Stimulated activated CD4-positive, alpha-beta T cell treated with anti-CD3 and anti-CD28 coated beads, Interleukin-12 subunit alpha, Interleukin-12 subunit beta, amount 100 ng/mL, for 24 hours (primary cell): Measurements from ENCODE around the gene STK33.

Source experiments
- DNase-seq, 2 experiments: peaks; one replicate each; pipeline ENCODE4 v3.0.0-alpha.2; 2020; ENCODE audit warnings: low read depth in 2 of 2

Gene STK33

DNA sequence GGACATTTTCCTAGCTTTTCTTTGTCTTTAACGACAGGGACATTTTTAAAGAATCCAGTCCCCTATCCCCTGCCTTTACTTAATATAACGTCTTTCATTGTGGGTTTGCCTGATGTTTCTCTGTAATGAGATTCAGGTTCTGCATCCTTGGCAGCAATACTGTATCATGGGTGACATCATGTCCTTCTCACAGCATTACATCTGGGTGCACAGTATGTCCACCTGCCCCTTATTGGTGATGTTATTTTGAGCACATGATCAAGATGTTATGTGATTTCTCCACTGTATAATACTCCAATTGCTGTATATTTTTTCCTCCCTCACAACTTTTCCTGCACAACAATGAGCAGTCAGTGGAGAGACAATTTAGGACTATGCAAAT lies 9.7 kb upstream of the STK33 start:
- no peak for DNase-seq

DNA sequence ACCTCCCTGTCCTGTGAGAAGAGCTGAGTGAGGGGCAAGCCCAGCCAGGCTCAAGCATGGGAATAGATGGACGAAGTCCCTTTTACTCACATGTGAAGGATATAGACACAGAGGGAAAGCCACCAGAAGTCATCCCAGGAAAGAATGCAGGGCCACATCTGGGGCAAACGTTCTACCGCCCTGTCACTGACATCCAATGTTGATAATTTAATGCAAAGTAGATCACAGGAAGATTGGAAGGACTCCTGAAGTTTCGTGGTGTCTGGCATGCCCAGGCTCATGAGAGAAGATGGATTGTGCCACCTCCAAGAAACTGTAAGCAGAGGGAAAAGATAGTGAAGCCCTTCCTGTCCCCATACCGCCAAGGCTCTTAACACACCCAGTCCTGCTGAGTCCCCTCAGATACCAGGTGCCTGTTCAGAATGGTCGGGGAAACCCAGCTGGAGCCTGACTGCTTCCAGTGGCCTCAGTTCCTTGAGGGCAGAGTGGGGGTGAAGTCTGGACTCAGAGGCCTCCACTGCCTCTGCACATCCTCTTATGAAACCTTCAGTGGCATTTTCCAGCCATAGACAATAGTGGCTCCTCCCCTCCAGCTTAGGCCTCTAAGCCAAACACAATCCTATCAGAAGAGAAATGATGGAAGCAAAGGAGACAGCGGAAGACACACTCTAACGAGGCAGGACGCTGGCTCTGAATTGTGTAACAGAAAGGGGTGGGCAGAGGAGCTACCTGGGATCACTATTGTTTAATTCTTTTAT lies 7.5 kb upstream of the STK33 start:
- DNase-seq = no peak

DNA sequence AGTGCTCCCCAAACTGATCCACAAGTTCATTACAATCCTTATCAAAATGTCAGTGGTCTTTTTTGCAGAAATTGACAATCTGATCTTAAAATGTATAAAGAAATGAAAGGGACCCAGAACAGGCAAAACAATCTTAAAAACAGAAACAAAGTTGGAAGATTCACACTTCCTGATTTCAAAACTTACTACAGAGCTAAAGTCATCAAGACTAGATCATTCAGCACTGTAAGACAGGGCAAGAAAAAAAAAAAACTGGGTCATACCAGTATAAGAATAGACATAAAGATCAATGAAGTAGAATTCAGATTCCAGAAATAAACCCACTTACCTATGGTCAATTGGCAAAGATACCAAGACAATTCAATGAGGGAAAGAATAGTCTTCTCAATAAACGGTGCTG lies 4.5 kb upstream of the STK33 start:
- DNase-seq = no peak

DNA sequence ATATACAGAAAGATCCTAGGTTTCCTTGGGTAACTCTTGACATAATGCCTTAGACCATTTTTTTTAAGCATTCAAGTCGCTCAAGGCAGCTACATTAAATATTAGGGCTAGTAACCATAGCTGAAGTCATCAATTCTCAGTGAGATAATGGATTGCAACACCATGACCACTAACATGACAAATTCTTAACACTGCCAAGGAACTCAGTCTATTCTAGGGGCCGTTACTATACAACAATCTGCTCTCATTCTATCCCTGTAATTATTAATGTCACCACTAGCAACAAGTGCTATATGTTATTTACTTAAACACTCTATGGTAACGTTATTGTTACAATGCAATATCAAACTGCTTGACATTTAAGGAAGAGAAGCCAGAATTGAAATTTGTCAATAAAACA lies 3.2 kb upstream of the STK33 start:
- DNase-seq = no peak

DNA sequence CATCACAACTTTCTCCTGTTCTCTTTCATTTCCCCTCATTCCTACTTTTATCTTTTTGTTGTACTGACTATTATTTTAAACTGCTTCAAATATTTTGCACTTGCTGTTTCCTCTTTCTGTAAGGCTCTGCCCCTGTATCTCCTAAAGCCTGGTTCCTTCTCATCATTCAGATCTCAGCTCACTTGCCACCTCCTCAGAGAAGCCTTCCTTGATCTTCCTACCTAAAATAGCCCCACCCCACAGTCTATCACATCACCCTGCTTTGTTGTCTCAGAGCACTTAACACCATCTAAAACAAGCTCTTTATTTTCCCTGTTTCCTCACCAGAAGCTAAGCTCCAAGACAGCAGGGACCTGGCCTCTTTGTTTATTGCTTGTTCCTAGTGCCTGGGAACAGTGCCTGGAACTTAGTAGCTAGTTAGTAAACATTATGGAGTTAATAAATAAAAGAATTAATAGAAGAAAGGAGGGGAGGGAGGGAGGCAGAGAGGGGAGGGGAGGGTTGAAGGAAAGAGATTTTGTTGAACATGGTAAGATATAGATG lies 2.5 kb upstream of the STK33 start:
- DNase-seq = no peak

DNA sequence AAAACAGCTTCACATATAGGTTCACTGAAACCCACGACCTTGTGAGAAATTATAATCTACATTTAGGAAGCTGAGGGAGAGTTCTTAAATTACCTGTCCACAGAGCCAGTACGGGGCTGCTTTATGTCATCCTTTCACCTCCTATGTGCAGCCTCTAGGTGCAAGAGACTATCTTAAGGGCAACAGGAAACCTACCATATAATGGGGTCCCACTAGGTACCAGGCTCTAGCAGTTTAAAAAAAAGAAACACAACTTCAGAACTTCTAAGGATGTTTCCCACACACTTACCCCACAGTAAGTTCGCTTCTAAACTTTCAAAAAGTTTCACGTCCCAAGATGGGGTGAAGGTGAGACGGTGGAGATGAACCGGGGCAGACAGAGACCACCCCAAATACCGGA lies 573 bp downstream of the STK33 start:
- DNase-seq = no peak

DNA sequence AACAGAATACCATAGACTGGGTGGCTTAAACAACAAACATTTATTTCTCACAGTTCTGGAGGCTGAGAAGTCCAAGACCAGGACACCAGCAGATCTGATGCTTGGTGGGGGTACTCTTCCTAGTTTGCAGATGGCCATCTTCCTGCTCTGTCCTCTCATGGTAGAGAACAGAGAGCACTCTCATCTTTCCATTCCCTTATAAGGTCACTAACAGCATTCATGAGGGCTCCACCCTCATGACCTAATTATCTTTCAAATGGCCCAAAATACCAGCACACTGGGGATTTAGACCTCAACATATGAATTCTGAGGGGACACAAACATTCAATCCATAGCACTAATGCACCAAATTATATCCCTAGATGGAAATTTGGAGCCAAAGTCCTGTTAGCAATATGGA lies 6.1 kb downstream of the STK33 start:
- DNase-seq = no peak

DNA sequence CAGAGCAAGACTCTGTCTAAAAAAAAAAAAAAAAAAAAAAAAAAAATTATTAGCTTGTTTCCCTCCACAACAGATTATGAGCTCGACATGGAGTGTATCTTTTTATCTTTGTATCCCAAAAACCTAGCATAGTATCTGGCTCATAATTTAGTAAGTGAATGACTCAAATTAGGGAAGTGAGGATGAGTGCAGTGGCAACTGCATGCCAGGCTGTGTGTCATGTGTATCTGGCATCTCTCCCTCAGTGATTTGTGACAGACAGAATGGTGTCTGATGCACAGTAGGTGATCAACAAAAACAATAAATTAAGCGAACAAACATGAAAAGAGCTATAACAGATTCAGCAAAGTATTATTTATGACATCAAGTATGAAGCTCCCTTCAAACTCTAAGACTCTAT lies 7.2 kb downstream of the STK33 start:
- DNase-seq = no peak

DNA sequence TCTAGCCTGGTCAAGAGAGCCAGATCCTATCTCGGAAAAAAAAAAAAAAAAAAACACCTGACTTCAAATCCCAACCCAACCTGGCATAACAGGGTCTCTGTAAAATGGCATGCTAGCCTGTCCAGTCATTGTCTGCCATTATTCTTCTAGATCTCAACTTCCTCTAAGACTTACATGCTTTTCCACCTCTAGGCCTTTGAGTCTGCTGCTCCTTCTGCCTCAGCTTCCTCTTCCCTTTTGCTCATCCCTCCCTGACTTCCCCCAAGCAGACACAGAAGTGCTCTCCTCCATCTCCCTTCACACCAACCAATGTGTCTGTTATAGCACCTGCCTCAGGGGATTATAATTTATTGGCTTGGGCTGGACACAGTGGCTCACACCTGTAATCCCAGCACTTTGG lies 7.8 kb downstream of the STK33 start:
- no peak for DNase-seq

DNA sequence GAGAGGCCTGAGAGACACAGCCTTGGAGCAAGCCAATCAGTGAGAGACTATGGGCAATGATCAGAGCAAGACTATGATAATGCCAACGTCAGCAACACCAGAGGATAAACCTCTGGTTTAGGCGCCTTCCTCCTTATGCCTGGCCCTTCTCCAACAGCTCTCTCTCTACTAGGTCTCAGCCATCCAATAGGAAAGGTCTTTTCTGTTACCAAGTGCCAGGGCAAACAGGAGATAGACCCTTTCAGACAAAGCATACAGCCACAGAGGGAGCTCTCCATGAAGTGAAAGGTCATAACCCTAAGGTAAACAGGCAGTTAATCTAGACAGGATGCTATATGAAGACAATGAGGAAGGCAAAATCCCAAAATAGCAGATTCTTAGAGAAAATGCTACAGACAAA lies 9.5 kb downstream of the STK33 start:
- DNase-seq = no peak

DNA sequence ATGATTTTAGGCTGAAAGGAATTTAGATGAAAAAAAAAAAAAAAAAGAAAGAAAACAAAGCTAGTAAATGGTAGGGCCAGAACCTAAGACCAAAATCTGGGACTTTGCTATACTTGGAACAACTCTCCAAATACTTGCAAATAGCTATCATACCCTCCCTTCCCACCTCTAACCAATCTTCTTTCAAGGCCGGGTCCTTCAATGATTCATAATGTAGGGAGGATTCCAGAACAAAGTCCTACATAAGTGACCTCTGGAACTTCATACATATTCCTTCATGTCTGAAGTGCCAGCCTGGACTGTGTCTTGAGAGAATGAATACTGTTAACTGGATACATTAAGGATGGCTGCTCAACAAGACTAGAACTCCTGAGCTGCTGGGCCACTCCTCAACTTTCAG lies 9.9 kb downstream of the STK33 start:
- DNase-seq = no peak

DNA sequence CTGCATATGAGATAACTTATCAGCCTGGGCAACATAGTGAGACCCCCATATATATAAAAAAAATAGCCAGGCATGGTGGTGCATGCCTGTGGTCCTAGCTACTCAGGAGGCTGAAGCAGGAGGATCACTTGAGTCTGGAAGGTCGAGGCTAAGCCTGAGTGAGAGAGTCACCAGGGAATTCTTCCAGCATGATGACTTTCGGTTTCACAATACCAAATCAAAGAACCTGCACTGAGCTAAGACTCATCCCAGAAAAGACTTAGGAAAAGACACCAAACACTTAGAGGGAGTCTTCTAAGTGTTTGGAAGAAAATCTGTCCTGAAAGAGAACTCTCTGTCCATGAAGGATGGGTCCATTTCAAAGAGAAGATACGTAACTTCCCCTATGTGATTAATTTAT lies 12.7 kb downstream of the STK33 start:
- no peak for DNase-seq

DNA sequence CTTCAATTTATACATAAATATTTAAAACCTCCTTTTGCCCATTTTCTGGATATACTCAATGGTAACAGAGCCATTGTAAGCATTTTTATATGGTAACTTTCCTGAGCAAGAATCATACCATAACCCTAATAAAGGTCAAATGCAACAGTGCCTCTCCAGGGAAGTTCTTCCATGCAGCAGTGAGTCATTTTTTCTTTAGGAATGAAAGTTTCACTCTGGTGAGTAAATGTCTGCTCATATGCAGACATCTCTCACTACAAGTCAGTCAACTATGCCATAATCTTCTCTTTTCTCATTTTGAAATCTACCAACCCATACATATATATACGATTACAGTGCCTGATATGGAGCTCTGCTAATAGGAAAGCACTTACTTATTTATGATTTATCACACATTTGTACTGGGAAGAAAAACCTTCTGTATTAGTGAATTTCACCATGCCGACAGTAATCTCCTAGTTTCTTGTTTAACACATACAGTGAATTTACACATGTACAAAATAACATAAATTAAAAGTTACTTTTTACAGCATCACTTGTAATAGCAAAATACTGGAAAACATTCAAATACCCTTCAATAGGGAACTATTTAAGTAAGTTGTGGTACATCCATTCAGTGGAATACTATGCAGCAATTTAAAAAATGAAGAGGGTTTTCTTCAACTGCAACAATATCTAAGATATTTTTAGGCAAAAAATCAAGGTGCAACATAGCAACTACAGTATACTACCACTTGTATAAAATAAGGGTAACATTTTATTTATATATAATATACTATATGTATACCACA lies 16.0 kb downstream of the STK33 start:
- DNase-seq = no peak

DNA sequence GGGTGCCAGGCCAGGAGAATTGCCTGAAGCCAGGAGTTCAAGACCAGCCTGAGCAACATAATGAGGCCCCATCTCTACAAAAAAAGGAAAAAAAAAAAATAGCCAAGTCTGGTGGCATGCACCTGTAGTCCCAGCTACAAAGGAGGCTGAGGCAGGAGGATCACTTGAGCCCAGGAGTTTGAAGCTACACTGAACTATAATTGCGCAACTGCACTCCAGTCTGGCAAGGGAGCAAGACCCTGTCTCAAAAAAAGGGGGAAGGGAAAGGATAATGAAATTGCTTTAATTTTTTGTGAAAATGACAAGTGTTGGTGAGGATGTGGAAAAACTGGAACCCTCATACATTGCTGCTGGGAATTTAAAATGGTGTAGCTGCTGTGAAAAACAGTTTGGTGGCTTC lies 19.2 kb downstream of the STK33 start:
- no peak for DNase-seq

DNA sequence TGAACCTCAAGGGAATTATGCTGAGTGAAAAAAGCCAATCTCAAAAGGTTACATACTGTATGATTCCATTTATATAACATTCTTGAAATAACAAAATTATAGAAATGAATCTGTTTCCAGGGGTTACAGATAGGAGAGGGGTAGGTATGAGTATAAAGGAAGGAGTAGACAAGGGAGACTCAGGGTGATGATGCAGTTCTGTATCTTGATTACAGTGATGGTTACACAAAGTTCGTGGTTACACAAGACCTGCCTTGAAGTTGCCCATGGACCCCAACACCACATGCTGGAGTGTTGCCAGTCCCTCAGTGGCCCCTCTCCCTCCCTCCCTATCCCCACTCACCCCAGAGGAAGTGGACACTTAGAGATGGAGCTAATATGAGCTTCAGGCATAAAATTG lies 20.3 kb downstream of the STK33 start:
- no peak for DNase-seq

DNA sequence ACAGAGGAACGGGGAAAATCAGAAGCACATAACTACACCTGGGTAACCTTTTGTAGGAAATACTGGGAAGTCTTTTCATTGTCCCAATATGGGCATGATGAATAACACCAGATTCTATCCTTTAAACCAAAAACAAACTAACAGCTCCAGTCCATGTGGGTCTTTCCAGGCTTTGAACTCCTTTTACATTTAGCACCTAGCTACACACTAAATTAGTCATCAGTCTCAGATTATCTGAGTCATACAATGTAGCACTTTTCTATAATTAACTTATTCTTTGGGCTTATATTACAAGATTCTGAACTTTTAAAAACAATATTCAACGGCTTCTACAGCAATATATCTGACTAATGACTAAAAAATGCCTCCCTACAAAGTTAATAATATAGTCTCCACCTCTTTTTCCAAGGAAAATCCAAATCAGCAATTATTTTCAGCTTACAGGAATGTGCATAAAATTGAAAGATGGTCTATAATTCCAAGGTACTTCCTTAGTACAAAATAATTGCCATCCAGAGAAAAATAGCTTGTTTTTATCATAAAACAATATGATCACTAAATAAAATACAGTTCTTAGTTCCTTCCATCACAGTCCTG lies 26.3 kb downstream of the STK33 start:
- no peak for DNase-seq

DNA sequence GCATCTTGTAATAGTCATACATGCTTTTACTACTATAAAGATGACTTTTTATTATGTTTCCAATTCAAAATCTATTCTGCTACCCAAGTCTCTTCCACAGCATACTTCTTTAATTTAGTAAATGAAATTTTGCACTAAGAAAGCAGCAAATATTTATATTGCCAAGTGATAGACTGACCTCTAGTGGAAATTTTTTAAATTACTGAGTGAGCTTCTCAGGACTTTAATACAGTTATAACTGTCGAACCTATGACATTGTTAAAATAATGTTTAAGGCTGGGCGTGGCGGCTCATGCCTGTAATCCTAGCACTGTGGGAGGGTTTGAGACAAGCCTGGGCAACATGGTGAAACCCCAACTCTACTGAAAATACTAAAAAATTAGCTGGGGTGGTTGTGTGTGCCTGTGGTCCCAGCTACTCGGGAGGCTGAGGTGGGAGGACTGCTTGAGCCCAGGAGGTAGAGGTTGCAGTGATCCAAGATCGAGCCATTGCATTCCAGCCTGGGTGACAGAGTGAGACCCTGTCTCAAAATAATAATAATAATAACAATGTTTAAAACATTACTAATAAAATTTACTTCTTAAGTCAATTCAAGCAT lies 27.3 kb downstream of the STK33 start:
- DNase-seq = no peak

DNA sequence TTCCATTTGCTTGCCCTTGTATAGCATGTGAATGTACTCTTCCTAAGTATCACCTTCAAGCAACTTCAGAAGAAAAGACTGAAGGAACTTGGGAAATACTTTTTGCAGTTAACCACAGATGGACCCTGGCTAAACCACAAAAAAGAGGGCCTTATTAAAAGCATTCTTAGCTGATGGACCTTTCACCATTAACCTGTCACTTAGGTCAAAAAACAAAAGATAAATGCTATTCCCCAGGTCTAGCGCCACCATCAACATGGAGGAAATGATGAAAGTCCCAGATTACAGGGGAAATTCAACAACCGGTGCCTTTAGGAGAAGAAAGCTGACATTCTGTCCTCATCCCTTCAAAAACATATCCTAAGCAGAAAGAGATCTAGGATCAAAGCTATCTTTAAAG lies 29.5 kb downstream of the STK33 start:
- no peak for DNase-seq

DNA sequence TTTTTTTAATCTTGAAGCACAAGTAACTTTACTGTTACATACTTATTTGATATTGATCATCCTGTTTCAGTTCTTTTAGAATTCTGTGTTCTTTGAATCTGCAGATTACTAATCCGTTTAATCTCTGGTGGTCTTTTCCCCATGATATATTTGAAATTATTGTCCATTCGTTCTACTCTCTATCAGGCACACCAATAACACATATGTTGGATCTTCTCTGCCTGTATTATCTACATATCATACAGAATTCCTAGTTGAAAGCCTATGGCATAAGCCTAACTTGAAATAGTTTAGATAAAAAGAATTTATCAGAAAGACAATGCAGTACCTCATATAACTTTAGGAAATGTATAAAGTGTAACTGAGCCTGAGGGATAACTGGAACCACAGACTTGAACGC lies 32.6 kb downstream of the STK33 start:
- no peak for DNase-seq

DNA sequence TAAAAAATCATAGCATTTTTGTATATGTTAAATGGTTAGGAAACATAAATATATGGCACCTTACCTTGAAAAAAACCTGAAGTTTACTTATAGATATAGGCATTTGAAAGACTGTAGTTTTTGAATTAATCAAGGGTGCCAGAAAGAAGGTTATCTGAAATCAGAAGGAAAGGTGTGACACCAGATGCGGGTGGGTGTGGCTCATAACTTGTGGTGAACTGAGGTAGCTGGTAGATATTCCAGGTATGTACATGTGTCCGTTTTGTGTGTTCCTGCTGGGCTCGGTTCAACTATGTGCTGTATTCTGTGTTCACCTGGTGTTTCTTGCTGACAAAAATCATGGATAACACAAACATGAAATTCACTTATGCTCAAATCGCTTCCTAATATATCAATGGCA lies 35.6 kb downstream of the STK33 start:
- DNase-seq = no peak

DNA sequence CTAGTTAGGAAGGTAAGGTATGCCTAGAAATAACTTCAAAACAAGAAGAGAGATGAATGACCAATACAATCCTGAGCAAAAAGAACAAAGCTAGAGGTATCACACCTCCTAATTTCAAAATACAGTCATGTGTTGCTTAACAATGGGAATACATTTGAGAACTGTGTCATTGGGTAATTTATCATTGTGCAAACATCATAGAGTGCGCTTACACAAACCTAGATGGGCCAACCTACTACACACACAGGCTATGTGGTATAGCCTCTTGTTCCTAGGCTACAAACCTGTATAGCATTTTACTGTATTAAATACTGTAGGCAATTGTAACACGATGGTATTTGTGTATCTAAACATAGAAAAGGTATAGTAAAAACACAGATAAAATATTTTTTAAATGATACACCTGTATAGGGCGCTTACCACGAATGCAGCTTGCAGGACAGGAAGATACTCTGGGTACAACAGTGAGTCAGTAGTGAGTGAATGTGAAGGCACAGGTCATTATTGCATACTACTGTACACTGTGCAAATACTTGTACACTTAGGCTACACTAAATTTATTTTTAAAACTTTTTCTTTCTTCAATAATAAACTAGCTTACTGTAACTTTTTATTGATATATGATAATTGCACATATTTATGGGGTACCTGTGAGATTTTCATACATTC lies 48.2 kb downstream of the STK33 start:
- no peak for DNase-seq

DNA sequence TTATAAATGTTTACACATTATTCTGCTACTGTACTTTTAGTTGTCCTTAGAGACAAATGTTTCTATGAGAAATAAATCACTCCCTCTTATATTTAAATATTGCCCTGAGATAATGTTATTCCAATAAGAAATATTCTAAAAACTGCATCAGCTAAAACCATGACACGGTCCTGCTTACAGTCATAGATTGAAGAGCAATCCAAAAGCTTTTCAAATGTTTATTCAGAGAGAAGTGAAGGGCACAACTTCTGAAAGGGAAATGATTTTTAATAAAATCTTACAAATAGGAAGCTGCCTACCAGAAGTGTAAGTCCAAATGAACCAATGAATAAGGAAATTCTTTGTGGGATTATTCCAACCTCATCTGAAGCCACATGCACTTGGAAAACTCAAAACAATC lies 49.2 kb downstream of the STK33 start:
- DNase-seq = no peak
